Neuron (in vitro differentiated cells): ENCODE results near the gene TEAD2.

Experiments
- H2AFZ ChIP-seq: one replicate; pipeline ENCODE4 v1.6.1; 2013; ENCODE audit warnings: low read depth, mild to moderate bottlenecking, inconsistent platforms, low read length, moderate library complexity
- H3K27me3 ChIP-seq: one replicate; pipeline ENCODE4 v1.6.1; 2013; ENCODE audit warnings: low read length; ENCODE audit not compliant: insufficient read depth
- H3K36me3 ChIP-seq: one replicate; pipeline ENCODE4 v1.6.1; 2013; ENCODE audit warnings: low read length; ENCODE audit not compliant: insufficient read depth
- H3K4me1 ChIP-seq: one replicate; pipeline ENCODE4 v1.6.1; 2013; ENCODE audit warnings: low read length; ENCODE audit not compliant: insufficient read depth
- H3K4me3 ChIP-seq: 2 replicates; pipeline ENCODE4 v1.5.1; 2013; ENCODE audit warnings: mild to moderate bottlenecking, low read length, moderate library complexity
- H3K9me3 ChIP-seq: one replicate; pipeline ENCODE4 v1.6.1; 2013; ENCODE audit warnings: low read length

TEAD2 gene

DNA sequence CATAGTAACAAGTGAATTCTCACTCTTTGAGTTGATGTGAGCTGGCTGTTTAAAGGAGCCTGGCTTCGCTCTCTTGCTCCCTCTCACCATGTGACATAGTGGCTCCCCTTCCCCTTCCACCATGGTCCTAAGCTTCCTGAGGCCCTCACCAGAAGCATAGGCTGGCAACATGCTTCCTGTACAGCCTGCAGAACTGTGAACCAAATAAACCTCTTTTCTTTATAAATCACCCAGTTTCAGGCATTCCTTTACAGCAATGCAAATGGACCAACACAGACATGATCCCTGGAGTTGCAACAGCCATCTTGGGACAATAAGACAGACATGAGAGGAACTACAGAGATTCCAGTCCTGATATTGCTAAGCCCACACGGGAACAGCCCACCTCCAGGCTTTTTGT is 12.6 kb downstream of the TEAD2 start:
- H2AFZ ChIP-seq, result no peak overlapping the region
- H3K36me3 ChIP-seq, result peaks cover 83% of the 10 kb centered on the region
- H3K9me3 ChIP-seq, result no peaks in the 10 kb centered on the region
- H3K4me3 ChIP-seq, result no peak overlapping the region
- no peaks in the 10 kb centered on the region for H3K27me3 ChIP-seq
- H3K4me1 ChIP-seq, result peaks cover 6% of the 10 kb centered on the region

DNA sequence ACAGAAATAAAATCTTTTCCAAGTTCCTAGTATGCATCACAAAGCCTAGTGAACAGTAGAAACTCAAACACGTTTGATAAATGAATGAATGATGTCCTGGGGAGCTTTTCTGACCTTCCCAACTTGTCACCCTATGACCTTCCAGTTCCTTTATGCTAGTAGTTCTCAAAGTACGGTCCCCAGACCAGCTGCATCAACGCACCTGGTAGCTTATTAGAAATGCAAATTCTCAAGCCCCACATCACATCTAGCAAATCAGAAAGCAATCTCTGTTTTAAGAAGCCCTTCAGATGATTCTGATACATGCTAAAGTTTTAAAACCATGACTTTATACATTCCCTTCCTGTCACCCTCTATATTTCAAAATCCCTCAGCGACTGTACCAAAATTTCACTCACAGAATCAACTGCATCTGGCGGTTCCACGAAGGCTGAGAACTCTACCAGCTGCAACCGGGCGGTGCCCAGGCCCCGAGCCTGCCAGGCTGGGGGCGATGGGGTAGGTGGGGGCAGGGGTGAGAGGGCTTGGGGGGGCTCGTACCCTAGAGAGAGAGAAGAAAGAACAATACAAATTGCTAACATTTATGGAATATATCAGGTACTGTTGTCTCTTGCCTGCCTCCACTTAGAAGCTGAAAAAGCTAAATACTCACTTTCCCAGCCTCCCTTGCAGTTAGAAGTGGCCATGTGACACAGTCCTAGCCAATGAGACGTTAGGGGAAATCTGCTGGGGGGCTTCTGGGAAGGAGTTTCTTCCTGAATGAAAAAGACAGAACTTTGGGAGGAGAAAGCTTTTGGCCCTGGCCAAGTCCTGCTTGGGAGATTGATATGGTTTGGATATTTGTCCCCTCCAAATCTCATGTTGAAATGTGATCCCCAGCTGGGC is 13.7 kb downstream of the TEAD2 start:
- H2AFZ ChIP-seq, result no peak overlapping the region
- no peaks in the 10 kb centered on the region for H3K9me3 ChIP-seq
- peaks cover 81% of the 10 kb centered on the region for H3K36me3 ChIP-seq
- H3K27me3 ChIP-seq, result no peaks in the 10 kb centered on the region
- H3K4me3 ChIP-seq, result no peak overlapping the region
- peaks cover 6% of the 10 kb centered on the region for H3K4me1 ChIP-seq

DNA sequence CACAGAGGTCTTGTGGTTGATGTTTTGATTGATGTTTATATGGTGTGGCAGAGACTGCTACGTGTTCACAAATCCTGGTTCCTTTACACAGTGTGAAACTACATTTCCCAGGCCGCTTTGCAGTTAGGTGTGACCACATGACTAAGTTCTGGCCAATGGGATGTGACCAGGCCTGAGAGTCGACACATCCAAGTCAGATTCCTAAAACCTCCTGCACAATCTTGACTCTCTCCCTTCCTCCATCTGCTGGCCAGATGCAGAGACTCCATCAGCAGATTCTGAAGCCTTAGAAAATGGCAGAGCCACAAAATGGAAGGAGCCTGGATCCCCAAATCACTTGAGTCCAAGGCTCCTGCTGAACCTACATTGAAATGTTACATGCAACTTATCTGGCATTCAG is 14.4 kb downstream of the TEAD2 start:
- Histone ChIP-seq H3K36me3 (peaks cover 81% of the 10 kb centered on the region), H3K27me3 (no peaks in the 10 kb centered on the region)

DNA sequence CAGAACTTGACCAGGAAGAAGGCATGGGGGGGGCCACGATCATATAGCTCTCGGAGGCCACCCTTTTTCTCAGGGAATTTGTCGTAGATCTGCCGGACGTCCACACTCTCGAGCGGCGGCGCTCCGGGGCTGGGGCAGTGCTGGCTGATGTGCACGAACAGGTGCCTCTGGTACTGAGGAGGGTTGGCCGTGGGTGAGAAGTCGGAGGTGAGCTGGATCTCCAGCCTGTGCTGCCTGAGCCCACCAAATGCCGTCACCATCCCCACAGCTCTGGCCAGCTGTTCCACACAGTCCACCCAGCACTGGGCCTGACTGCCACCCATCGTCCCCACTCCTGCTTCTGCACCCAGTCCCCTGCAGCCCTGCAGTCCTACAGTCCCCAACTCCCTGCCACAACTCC is 15.0 kb downstream of the TEAD2 start:
- H3K4me1 ChIP-seq, result peaks cover 6% of the 10 kb centered on the region
- no peaks in the 10 kb centered on the region for H3K27me3 ChIP-seq
- no peak overlapping the region for H2AFZ ChIP-seq
- H3K9me3 ChIP-seq, result no peaks in the 10 kb centered on the region
- H3K36me3 ChIP-seq, result peaks cover 85% of the 10 kb centered on the region
- no peak overlapping the region for H3K4me3 ChIP-seq

More for the DNA sequence above, 14.4 kb downstream of the TEAD2 start:
- no peak overlapping the region for H3K4me3 ChIP-seq
- H3K9me3 ChIP-seq, result no peaks in the 10 kb centered on the region
- H3K4me1 ChIP-seq, result peaks cover 6% of the 10 kb centered on the region
- no peak overlapping the region for H2AFZ ChIP-seq

DNA sequence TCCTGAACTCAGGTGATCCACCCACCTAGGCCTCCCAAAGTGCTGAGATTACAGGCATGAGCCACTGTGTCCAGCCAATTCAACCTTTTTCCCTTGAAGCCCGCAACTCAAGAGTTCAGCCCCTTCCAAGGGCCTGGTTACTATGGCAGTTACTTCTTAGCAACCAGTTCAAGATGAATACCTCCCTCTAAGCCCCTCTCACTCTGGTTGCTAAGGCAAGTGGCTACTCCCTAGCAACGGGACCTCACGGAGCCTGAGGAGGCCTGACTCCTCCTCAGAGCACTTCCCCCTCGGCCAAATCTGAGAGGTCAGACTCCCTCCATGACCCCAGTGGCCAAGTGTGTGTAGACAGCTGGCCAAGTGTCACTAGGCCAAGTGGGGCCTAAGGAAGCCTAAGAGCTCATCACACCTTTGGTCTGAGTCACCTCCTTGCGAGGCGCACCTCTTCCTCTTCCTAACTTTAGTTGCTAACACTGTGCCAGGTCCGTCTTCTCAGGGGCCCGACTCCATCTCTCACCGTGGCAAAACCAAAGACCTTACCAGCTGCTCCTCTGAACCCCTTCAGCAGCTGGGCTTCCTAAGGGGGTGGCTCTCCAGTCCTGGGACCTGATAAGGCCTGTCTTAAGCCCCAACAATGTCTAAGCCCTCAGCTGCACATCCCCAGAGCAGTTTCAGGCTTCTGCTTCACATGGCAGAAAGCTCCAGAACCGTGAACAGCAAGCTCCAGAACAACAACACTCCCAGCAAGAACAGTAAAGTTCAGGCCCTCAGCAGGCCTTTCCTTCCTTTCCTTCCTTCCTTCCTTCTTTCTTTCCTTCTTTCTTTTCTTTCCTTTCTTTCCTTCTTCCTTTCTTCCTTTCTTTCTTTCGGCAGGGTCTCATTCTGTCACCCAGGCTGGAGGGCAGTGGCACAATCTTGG is 17.5 kb downstream of the TEAD2 start:
- Histone ChIP-seq H3K9me3 (no peaks in the 10 kb centered on the region), H3K36me3 (peaks cover 87% of the 10 kb centered on the region), H3K4me1 (peaks cover 6% of the 10 kb centered on the region), H2AFZ (no peak overlapping the region), H3K4me3 (no peak overlapping the region), H3K27me3 (no peaks in the 10 kb centered on the region)

DNA sequence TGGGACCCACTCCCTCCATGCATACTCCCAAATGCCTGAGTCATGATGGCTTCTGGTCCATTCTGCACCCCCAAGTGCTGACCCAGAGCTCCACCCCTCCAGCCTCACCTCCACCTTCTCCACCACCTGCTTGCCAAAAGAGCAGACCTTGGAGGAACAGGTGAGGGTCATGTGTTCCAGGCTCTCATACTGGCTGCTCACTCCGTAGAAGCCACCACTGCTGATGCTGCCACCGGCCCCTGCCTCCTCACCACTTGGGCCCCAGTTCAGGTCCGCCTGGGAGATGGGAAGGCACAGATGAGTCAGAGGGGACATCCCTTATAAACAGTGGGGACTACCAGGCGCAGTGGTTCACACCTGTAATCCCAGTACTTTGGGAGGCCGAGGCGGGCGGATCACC is 19.1 kb downstream of the TEAD2 start:
- Histone ChIP-seq H3K9me3 (no peaks in the 10 kb centered on the region), H2AFZ (no peak overlapping the region), H3K36me3 (peaks cover 79% of the 10 kb centered on the region), H3K4me3 (no peak overlapping the region), H3K27me3 (no peaks in the 10 kb centered on the region), H3K4me1 (peaks cover 6% of the 10 kb centered on the region)

DNA sequence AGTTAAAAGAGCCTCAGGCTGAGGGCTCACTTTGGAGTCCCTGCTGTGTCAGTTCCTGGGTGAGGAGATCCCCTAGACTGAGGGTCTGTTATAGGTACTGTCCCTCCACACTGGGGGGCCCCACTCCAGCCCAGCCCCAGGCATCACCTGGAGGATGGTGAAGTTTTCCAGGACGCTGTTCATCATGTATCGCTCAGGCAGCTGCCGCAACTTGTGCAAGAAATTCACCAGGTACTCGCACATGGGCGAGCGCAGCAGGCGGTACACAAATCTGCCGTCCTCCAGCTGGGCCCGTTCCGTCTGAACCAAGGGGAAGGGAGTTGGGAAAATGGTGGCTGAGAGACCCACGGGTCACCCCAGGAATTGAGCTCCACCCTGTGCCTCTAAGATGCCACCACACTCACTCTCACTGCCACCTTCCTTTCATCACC is 19.9 kb downstream of the TEAD2 start:
- Histone ChIP-seq H3K27me3 (no peaks in the 10 kb centered on the region), H3K9me3 (no peaks in the 10 kb centered on the region), H3K4me3 (no peak overlapping the region), H3K4me1 (peaks cover 6% of the 10 kb centered on the region), H2AFZ (no peak overlapping the region), H3K36me3 (peaks cover 77% of the 10 kb centered on the region)

DNA sequence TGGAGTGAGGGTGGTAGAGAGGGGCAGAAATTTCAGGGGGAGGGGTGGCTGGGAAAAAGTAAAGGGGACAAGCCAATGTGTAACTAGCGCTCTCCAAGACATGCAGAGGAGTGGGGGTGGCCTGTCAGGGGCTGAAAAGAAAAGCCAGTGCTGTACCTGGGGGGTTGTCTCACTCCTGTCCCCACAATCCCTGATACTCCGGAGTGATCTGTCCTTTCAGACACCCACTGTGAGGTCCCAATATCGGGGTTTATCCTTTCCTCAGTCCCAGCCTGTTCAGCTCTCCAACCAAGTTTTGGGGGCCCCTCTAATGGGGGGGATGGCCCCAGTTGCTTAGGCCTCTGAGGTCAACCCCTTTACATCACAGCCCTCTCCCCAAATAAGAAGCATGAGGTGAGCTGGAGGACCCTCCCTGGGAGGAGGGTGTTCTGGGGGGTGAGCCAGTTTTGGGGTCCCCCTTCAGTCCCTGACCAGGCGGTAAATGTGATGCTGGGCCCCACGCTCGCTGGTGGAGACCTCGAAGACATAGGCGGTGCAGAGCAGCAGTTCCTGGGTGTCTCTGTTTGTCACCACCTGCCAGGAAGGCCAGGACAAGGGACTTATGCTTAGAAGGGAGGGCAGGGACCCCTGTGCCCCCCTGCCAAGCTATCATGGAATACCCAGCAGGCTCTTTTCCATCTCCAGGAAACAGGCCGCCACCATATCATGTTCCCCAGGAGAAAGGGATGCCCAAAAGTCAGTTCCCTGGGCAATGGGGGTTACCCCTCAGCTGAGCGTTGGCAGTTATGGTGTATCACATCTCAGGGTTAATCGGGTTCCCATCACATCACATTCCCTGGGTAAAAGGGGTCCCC is 21.1 kb downstream of the TEAD2 start:
- Histone ChIP-seq H3K4me3 (no peak overlapping the region), H2AFZ (no peak overlapping the region), H3K36me3 (peaks cover 73% of the 10 kb centered on the region), H3K9me3 (no peaks in the 10 kb centered on the region), H3K4me1 (peaks cover 6% of the 10 kb centered on the region), H3K27me3 (no peaks in the 10 kb centered on the region)

DNA sequence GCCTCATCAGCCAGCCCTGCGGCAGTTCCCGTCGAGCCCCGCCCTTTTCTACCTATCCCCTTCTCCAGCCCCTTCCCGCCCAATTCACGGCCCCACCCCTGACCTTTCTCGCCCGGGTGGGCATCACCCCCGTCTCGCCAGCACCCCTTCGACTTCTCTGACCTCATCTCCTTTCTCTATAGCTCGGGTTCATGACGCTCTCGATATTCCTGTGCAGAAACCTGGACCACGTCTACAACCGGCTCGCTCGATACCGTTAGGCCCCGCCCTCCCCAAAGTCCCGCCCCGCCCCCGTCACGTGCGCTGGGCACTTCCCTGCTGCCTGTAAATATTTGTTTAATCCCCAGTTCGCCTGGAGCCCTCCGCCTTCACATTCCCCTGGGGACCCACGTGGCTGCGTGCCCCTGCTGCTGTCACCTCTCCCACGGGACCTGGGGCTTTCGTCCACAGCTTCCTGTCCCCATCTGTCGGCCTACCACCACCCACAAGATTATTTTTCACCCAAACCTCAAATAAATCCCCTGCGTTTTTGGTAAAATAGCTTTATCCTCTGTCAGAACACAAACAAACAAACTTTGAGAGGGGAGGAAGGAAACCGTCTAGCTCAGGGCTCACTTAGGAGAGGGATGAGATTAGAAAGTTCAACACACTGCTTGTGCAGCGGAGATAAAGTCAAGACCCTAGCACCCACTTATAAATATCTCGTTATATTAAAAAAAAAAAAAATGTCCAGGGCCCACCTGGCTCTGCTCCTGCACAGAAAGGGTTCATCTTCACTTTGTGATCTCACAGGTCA is 21.9 kb downstream of the TEAD2 start:
- no peak overlapping the region for H2AFZ ChIP-seq
- no peak overlapping the region for H3K4me3 ChIP-seq
- H3K27me3 ChIP-seq, result no peaks in the 10 kb centered on the region
- H3K36me3 ChIP-seq, result peaks cover 74% of the 10 kb centered on the region
- H3K4me1 ChIP-seq, result peaks cover 6% of the 10 kb centered on the region
- H3K9me3 ChIP-seq, result no peaks in the 10 kb centered on the region

DNA sequence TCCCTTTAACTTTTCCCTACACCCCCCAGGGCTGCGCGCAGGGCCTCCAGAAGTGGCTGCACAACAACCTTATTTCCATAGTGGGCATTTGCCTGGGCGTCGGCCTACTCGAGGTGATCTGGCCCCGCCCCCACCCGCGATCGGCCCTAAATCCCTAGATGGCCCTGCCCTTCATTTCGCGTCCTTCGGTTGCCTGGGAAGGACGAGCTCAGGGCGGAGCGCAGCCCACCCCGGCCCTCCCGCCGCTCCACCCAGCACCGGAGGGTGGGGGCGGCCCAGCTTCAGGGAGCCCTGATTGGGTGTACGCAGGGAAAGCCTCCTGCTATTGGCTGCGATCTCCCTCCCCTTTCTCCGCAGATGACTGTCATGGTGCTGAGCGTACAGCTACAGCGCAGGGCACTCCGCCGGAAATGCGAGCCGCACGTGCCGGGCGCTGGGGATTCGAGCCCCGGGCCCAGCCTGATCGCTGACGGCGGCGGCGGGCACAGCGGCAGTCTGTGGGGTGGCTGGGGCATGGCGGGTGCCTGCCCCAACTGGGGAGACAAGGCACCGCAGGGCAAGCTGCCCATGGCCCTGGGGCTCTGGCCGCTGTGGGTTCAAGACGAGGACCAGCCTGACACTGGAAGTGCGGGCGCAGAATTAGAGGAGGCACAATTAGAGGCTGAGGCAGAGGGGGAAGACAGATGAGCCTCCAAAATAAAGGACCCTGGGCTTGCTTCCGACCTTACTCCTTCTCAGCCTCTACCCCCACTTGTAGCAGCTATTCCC is 22.7 kb downstream of the TEAD2 start:
- Histone ChIP-seq H3K4me1 (no peaks in the 10 kb centered on the region), H3K27me3 (no peaks in the 10 kb centered on the region), H3K9me3 (no peaks in the 10 kb centered on the region), H3K36me3 (peaks cover 67% of the 10 kb centered on the region), H2AFZ (no peak overlapping the region), H3K4me3 (no peak overlapping the region)

DNA sequence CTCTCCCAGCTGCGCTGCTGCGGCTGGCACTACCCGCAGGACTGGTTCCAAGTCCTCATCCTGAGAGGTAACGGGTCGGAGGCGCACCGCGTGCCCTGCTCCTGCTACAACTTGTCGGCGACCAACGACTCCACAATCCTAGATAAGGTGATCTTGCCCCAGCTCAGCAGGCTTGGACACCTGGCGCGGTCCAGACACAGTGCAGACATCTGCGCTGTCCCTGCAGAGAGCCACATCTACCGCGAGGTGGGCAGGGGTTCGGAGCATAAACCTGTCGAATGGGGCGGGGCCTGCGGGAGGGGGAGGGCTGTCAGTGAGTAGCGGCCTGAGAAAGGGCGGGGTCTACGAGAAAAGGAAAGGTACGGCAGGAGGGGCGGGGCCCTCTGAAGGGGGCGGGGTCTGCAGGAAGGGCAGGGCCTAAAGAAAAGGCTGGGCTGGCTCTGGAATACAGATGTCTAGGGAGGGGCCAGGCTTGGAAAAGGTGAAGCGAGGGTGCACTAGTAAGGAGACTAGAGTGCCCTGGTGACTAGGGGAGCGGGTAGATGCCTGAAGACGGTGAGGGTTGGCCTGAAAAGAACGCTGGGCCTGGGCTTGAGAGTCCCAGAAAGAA is 23.4 kb downstream of the TEAD2 start:
- H3K36me3 ChIP-seq, result peaks cover 63% of the 10 kb centered on the region
- H3K9me3 ChIP-seq, result no peaks in the 10 kb centered on the region
- no peak overlapping the region for H3K4me3 ChIP-seq

More for the DNA sequence above, 23.4 kb downstream of the TEAD2 start:
- no peaks in the 10 kb centered on the region for H3K27me3 ChIP-seq
- no peak overlapping the region for H2AFZ ChIP-seq
- H3K4me1 ChIP-seq, result no peaks in the 10 kb centered on the region
